GM19043 (cell line): ENCODE results near the gene TUT4.
A peak's percentile ranks its signal among the peaks of the same experiment; 100 is the strongest.

ENCODE experiments used
- ATAC-seq: cut with Tn5 transposase; IDR thresholded peaks from one replicate; pipeline ENCODE4 v1.9.1; 2021; ENCODE audit warnings: low read depth; ENCODE audit not compliant: unreplicated experiment

The TUT4 gene

DNA sequence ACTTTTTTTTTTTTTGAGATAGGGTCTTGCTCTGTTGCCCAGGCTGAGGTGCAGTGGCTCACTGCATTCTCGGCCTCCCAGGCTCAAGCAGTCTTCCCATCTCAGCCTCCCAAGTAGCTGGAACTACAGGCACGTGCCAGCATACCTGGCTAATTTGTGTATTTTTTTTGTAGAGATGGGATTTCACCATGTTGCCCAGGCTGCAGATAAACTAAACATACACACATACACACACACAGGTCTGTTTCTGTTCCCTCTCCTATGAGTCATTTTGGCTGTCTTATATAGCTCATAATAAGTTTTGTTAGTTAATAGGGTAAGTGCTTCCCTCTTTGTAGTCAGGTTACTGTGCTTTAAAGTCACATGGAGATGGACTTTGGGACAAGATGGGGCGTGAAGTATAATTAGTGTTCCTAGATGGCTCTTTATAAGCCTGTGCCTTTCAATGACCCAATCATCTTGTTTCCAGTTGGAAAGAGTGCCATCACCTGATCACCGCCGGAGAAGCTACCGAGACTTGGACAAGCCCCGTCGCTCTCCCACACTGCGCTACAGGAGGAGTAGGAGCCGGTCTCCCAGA, 139.4 kb downstream of the TUT4 start:
- no peak for ATAC-seq

DNA sequence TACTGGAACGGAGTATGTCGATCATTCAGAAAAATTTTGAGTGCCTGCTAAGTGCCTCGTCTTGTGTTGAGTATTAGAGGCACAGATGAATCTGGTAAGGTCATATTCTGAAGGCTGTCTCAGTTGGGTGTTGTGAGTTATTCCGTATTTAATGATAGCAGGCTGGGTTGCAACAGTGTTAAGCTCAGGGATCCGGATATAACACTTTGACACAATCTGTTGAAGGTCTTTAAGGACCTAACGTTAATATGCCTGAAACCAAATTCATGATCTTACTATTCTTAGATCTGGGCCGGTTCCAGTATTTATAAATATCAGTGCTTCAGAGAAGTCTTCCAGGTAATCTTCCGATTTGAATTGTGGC, 147.9 kb downstream of the TUT4 start:
- no peak for ATAC-seq

DNA sequence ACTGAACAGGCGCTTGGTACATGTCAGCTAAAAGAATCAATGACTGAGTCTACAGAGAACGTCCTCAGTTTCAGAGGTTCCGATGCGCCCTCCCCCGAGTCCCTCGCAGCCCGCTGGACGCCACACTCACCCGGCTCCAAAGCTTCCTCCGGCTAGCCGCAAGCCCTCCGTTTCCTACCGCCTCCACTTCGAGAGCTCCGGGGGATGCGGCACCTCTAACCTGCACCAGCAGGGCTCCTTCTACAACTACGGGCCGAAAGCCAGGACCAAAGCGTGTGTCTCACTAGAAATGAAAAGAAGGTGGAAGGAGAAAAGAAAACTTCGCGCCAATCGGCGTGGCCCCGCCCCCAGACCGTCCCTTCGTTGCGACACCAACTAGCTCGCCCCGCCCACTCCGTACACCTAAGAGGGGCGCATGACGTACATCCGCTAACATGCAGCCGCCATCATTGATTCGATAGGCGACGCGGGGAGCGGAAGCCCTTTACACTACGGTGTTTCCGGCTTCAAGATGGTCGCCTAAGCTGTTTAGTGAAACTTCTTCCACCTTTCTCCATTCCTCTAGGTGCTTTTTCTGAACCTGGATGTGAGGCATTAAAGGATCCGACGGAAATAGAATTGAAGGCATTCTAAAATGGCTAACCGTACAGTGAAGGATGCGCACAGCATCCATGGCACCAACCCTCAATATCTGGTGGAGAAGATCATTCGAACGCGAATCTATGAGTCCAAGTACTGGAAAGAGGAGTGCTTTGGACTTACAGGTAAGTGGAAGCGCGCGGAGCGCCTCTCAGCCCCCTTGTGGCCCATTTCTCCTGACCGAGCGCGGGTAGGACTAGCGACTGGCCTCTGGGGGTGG, 148.5 kb downstream of the TUT4 start, which contains the start of the genes ORC1 and PRPF38A:
ORC1 (minus strand) TSS at position 308 of the 859 bp plus-strand sequence. CDS start 2,200 bp downstream, outside the sequence.
PRPF38A (plus strand) TSS at position 487 of the 859 bp plus-strand sequence; CDS start at position 635, 148 bp downstream.
- ATAC-seq, result peak; percentile 96

DNA sequence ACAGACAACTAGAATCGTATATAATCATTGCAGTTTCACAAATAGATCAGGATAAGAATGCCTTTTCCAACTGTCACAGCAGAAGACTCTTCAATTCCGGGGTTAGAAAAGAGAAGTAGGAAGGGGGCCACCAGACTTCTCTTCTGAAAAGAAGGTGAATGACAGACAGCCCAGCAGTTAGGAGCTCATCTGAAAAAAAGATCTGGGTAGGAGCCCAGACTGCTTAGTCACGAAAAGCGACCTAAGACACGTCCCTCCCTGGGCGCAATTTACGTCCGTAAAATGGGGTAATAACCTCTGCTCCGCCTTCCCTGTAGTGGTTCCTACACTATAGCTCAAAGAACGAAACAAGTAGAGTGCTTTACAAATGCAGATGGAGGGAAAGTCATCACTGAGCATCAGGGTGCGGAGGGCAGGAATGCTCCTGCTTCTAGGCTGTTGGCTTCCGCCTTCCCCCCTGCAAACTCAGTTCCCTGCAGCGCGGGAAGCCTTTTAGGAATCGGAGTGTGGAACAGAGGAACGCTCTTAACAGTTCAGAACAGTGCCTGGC, 149.3 kb downstream of the TUT4 start:
- ATAC-seq, result peak; percentile 27

DNA sequence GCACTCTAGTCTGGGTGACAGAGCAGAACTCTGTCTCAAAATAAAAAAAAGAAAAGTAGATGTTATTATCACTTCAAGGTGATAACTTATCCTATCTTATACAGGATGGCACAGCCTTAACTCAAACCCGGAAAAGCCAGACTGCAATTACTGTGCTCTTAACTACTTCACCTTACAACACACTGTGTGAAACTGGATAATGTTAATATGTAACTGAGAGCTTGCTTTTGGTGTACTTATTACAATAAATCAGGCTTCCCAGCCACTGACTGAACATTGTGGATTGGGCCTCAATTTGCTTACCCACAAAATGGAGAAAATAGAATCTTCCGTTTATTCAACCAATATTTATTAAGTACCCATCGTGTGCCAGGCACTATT, 150.0 kb downstream of the TUT4 start:
- ATAC-seq, result no peak

DNA sequence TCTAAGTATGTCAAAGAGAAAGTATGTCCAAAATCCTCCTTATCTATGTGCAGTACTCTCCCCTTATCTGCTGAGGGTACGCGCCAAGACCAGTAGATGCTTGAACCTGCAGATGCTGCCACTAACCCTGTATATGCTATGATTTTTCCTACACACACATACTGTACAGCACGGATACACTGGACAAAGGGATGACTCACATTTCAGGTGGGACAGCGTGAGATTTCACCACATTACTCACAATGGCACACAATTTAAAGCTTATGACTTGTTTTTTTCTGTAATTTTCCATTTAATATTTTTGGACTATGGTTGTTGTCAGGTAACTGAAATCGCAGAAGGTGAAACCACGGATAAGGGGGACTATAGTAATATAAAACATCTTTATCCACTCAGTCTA, 152.8 kb downstream of the TUT4 start:
- no peak for ATAC-seq

DNA sequence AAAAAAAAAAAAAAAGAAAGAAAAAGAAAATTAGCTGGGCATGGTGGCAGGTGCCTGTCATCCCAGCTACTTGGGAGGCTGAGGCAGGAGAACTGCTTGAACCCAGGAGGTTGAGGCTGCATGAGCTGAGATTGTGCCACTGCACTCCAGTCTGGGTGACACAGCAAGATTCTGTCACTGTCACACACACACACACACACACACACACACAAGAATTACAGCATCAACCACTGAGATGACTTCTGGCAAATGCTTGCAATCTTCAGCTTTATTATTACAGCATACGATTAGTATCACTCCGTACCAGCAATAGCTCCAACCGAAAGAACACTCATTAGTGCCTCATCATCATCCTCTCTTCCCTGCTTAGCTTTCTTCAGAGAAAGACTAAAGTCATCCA, 153.3 kb downstream of the TUT4 start:
- no peak for ATAC-seq

DNA sequence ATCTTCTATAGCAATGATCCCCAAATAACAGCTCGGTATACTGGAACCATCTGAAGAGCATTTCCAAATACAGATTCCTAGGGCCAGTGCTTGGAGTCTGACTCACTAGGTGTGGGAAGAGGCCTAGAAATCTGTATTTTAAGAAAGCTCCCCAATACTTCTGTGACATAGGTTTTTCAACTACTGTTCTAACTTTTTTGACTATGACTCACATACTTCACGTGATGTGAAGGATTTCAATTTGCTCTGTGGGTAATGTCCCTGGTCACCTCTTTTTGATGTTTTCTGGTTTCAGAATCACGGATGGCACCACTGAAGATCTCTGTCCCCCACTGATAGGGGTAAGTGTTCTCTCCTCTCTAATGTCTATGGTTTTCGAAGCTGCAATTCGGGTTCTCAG, 159.7 kb downstream of the TUT4 start:
- ATAC-seq, result no peak

DNA sequence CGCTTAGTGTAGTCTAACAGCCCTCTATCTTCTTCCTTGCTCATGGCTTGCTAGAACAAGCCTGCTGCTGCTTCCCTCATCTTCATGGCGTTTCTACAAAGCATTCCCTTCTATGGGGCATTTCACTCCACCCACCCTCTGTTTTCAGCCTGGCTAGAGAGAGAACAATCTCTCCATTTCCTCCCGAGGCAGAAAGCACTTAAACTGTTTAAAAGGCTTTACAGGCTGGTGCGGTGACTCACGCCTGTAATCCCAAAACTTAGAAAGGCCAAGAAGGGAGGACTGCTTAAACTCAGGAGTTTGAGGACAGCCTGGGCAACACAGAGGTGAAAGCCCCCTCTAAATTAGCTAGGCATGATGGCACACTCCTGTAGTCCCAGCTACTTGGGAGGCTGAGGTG, 166.4 kb downstream of the TUT4 start:
- no peak for ATAC-seq

DNA sequence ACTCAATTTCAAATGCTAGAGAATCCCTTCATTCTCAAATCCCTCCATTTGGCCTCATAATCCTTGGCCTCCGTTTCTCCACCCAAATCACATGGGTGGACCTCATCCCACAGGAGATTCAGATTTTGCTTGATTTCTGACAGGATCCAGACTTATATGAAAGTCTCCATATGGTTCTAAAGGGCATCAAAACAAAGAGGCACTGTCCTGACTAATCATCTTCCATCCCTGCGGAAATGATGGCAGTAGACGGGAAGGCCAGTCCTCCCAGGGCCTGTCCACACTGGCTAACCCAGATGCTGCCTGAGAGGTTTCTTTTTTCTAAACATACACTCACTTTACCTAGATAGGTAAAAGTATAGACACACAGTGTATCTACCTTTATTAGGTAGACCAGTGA, 167.5 kb downstream of the TUT4 start:
- no peak for ATAC-seq
